Thyroid gland (tissue), 4 donors: ENCODE results near the gene TTYH1.

ENCODE experiments used
- POLR2A ChIP-seq, 2 donors: fragments of 450-650 bp; IDR thresholded peaks; one replicate each; pipeline ENCODE4 v1.6.1; 2017; ENCODE audit warnings: antibody characterized with exemption in 2 of 2, mild to moderate bottlenecking in 2 of 2, moderate library complexity in 1 of 2
- TF ChIP-seq, protein P1 (sequence below), 6 experiments: fragments of 200-600 bp in 3 of 6; fragments of 450-650 bp in 3 of 6; sonication (generic) in 3 of 6; IDR thresholded peaks; one replicate each; pipeline ENCODE4 v1.5.1; 2016 to 2019; ENCODE audit warnings: antibody characterized with exemption in 6 of 6, mild to moderate bottlenecking in 2 of 6, inconsistent platforms in 1 of 6, moderate library complexity in 1 of 6

DNA sequence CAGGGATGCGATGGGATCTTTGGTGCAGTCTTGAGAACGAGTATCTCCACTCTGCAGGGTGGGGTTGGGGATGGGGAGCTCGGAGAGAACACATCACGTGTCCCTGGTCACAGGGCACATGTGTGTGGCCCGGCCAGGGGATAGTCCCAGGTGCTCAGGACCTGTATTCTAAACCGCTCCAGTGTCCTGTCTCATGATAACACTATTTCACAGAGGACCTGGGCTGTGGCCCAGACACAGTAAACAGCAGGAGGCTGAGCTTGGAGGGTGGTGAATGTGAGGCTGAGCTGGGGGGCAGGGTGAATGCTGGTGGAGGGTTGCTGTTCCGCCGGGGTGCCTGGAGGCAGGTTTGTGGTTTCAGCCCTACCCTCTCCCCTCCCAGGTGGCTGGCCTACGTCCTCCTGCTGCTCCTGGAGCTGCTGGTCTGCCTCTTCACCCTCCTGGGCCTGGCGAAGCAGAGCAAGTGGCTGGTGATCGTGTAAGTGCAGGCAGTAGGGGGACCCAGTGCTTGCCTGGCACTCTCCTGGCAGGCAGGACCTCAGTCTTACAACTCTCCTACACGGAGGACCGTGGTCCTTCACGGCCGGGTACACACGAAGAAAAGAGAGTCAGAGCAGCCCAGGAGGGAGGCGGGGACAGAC lies 11.1 kb downstream of the TTYH1 start:
- TF ChIP-seq, protein P1, sequence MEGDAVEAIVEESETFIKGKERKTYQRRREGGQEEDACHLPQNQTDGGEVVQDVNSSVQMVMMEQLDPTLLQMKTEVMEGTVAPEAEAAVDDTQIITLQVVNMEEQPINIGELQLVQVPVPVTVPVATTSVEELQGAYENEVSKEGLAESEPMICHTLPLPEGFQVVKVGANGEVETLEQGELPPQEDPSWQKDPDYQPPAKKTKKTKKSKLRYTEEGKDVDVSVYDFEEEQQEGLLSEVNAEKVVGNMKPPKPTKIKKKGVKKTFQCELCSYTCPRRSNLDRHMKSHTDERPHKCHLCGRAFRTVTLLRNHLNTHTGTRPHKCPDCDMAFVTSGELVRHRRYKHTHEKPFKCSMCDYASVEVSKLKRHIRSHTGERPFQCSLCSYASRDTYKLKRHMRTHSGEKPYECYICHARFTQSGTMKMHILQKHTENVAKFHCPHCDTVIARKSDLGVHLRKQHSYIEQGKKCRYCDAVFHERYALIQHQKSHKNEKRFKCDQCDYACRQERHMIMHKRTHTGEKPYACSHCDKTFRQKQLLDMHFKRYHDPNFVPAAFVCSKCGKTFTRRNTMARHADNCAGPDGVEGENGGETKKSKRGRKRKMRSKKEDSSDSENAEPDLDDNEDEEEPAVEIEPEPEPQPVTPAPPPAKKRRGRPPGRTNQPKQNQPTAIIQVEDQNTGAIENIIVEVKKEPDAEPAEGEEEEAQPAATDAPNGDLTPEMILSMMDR (IDR thresholded peaks at IDR 0.05): no peak
- TF ChIP-seq POLR2A (IDR thresholded peaks at IDR 0.05): no peak
